ENCODE results near the gene KIF21A. TPM values are rescaled to one million over a fixed set of nuclear protein-coding genes. Genes with fewer than 3 reads are reported as not detected.
"Not testable (repeated sequence)": the region's sequence is repeated elsewhere in the genome, so short reads cannot be mapped to it uniquely, and the experiment has no call there.

KIF21A gene
- total RNA-seq, 2 donors from 2014 or later, result 3.8 to 21.9 TPM

GRCh38 chr12:39476121-39476520 lies 33.2 kb upstream of the KIF21A start:
- ATAC-seq (ENCODE audit: insufficient number of reproducible peaks, low FRiP score, low read depth) (no peak), DNase-seq (ENCODE audit: low spot score) (no peak)
- Histone ChIP-seq H3K4me1 (ENCODE audit: control insufficient read depth in 1 of 2, low read depth in 2 of 2) (no peaks in the 10 kb centered on the region), H3K4me3 (no peak overlapping the region), H3K27me3 (replicated peaks; ENCODE audit: insufficient read depth) (no peaks in the 10 kb centered on the region), H3K36me3 (no peaks in the 10 kb centered on the region), H3K27ac (no peak overlapping the region), H3K9me3 (no peaks in the 10 kb centered on the region)
- TF ChIP-seq, protein P1, sequence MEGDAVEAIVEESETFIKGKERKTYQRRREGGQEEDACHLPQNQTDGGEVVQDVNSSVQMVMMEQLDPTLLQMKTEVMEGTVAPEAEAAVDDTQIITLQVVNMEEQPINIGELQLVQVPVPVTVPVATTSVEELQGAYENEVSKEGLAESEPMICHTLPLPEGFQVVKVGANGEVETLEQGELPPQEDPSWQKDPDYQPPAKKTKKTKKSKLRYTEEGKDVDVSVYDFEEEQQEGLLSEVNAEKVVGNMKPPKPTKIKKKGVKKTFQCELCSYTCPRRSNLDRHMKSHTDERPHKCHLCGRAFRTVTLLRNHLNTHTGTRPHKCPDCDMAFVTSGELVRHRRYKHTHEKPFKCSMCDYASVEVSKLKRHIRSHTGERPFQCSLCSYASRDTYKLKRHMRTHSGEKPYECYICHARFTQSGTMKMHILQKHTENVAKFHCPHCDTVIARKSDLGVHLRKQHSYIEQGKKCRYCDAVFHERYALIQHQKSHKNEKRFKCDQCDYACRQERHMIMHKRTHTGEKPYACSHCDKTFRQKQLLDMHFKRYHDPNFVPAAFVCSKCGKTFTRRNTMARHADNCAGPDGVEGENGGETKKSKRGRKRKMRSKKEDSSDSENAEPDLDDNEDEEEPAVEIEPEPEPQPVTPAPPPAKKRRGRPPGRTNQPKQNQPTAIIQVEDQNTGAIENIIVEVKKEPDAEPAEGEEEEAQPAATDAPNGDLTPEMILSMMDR (IDR thresholded peaks at IDR 0.05), result no peak

DNA sequence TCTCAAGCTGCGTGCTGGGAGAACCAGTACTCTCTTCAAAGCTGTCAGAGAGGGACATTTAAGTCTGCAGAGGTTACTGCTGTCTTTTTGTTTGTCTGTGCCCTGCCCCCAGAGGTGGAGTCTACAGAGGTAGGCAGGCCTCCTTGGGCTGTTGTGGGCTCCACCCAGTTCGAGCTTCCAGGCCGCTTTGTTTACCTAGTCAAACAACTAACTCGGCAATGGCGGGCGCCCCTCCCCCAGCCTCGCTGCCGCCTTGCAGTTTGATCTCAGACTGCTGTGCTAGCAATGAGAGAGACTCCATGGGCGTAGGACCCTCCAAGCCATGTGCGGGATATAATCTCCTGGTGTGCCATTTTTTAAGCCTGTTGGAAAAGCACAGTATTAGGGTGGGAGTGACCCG lies 32.2 kb upstream of the KIF21A start:
- not testable (repeated sequence) for H3K4me3 ChIP-seq, H3K36me3 ChIP-seq

GRCh38 chr12:39467432-39467870 lies 24.5 kb upstream of the KIF21A start:
- no peak overlapping the region for H3K27ac ChIP-seq
- H3K36me3 ChIP-seq, result no peaks in the 10 kb centered on the region
- DNase-seq (ENCODE audit: low spot score) (no peak), ATAC-seq (ENCODE audit: insufficient number of reproducible peaks, low FRiP score, low read depth) (no peak)
- H3K9me3 ChIP-seq, result no peaks in the 10 kb centered on the region
- H3K4me3 ChIP-seq, result no peak overlapping the region
- TF ChIP-seq, protein P1 (IDR thresholded peaks at IDR 0.05), result no peak
- H3K4me1 ChIP-seq (ENCODE audit: control insufficient read depth in 1 of 2, low read depth in 2 of 2), result no peaks in the 10 kb centered on the region
- H3K27me3 ChIP-seq (replicated peaks; ENCODE audit: insufficient read depth), result no peaks in the 10 kb centered on the region

More for the DNA sequence above, 32.2 kb upstream of the KIF21A start:
- H3K27me3 ChIP-seq (replicated peaks; ENCODE audit: insufficient read depth); H3K9me3 ChIP-seq; H3K4me1 ChIP-seq (ENCODE audit: control insufficient read depth in 1 of 2, low read depth in 2 of 2); H3K27ac ChIP-seq; DNase-seq (ENCODE audit: low spot score); ATAC-seq (ENCODE audit: insufficient number of reproducible peaks, low FRiP score, low read depth): not testable (repeated sequence)

GRCh38 chr12:39464976-39465695 lies 22.2 kb upstream of the KIF21A start:
- H3K9me3 ChIP-seq, result no peaks in the 10 kb centered on the region
- no peaks in the 10 kb centered on the region for H3K36me3 ChIP-seq
- no peak for ATAC-seq (ENCODE audit: insufficient number of reproducible peaks, low FRiP score, low read depth)
- H3K27ac ChIP-seq, result no peak overlapping the region
- H3K4me3 ChIP-seq, result no peak overlapping the region
- TF ChIP-seq, protein P1 (IDR thresholded peaks at IDR 0.05), result no peak
- DNase-seq (ENCODE audit: low spot score), result no peak
- H3K4me1 ChIP-seq (ENCODE audit: control insufficient read depth in 1 of 2, low read depth in 2 of 2), result no peaks in the 10 kb centered on the region
- H3K27me3 ChIP-seq (replicated peaks; ENCODE audit: insufficient read depth), result no peaks in the 10 kb centered on the region

DNA sequence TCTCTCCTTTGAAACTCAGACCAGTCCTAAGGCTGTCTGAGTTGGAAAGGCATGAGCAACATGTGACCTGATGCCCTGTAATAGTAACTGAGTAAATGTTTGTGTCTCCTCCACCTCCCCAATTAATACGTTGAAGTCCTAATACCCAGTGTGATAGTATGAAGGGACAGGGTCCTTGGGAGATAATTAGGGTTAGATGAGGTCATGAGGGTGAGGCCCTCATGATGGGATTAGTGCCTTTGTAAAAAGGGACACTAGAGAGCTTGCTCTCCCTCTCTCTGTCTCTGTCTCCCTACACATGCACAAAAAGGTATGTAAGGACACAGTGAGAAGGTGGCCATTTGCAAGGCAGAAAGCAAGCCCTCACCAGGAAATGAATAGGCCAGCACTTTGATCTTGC lies 18.1 kb upstream of the KIF21A start:
- Histone ChIP-seq H3K27me3 (replicated peaks; ENCODE audit: insufficient read depth) (no peaks in the 10 kb centered on the region), H3K9me3 (no peaks in the 10 kb centered on the region), H3K4me1 (ENCODE audit: control insufficient read depth in 1 of 2, low read depth in 2 of 2) (no peaks in the 10 kb centered on the region), H3K4me3 (no peak overlapping the region), H3K27ac (no peak overlapping the region), H3K36me3 (no peaks in the 10 kb centered on the region)
- ATAC-seq (ENCODE audit: insufficient number of reproducible peaks, low FRiP score, low read depth) (no peak), DNase-seq (ENCODE audit: low spot score) (no peak)
- TF ChIP-seq, protein P1 (IDR thresholded peaks at IDR 0.05), result no peak

DNA sequence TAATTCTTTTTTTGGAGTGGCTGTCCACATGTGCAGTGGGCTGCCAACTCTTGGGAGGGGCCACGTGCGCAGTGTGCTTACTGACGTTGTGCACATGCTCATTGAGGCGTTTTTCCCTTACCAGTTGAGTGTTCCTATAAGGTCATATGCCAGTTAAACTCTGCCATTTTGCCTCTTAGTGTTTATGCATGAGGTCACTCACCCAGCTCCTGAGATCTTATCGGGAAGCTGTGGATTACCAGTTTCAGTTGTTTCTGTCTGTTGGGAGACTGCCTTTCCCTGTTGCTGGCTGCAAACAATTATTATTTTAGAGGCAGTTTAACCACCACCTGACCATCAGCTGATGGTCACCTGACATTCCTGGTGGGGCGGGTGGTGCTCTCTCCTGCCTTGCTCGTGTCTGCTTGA lies 16.1 kb upstream of the KIF21A start:
- H3K4me3 ChIP-seq, result no peak overlapping the region
- ATAC-seq (ENCODE audit: insufficient number of reproducible peaks, low FRiP score, low read depth), result no peak

More for the DNA sequence above, 16.1 kb upstream of the KIF21A start:
- Histone ChIP-seq H3K27ac (no peak overlapping the region), H3K36me3 (no peaks in the 10 kb centered on the region), H3K4me1 (ENCODE audit: control insufficient read depth in 1 of 2, low read depth in 2 of 2) (no peaks in the 10 kb centered on the region), H3K9me3 (no peaks in the 10 kb centered on the region), H3K27me3 (replicated peaks; ENCODE audit: insufficient read depth) (no peaks in the 10 kb centered on the region)
- no peak for DNase-seq (ENCODE audit: low spot score)
- TF ChIP-seq, protein P1 (IDR thresholded peaks at IDR 0.05), result no peak
